Posterior cingulate gyrus (tissue), 11 donors: ENCODE measurements around the gene CAMTA1.
A peak's percentile ranks its signal among the peaks of the same experiment; 100 is the strongest.

Source experiments
- DNase-seq, 10 donors: peaks; one replicate each; pipeline versions ENCODE4 v3.0.0 to v3.0.0-alpha.2; 2020 to 2021; ENCODE audit warnings: mixed read lengths in 3 of 10
- intact Hi-C: fragments of 100-400 bp; cut with DNase I; formaldehyde crosslinking; loops from one replicate; pipeline ENCODE4 v1.15.1; 2023

CAMTA1 gene

DNA sequence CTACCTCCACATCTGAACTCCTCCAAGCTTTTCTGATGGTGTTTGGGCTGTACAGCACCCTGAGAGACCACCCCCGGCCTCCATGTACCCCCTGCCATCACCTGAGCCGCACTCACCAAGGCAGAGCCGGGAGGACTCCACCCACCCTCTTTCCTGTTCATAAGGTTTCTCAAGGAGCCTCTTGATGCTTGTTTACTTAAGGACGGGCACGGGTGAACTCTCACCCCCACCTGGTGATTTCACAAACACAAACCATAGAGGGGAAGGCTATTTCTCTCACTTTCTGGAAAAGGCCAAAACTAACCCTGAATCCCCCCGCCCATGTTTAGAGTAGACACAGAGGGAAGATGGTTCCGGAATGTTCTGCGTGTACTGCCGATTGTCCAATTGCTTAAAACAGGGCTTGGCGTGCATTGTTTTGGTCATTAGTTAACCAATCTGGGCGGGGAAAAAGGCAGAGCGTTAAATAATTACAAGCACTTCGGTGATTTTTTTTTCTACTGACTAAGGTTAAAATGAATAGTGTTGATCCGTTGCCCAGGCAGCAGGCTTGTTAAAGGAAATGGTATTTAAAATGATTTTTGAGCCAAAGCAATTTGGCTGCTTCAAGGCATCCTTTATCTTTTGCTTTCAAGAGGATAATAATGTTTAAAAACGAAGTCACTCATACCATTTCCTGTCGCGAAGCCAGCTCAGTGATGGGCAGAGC is 706.0 kb downstream of the CAMTA1 start:
- DNase-seq = peak in 2 of 10 donors; percentile 24 to 48
- intact Hi-C loops = no loop called here

DNA sequence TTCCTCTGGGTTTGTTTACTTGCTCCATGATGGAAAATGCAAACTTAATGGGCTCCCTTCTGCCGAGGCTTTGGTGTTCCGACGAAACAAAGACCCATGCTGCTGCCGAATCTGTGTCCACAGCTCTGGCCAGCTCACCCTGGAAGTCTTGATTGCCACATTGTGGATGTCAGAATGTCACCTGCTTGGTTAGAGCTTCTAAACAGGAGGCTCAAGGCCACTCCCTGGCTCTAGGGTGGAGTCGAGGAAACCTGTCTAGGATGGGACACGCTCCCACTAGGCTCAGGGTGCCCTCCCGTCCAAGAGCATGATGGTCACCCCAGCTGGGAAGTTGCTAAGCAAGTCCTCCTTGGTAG is 706.5 kb downstream of the CAMTA1 start:
- DNase-seq = peak in 1 of 10 donors; percentile 42
- intact Hi-C loops = no loop called here

DNA sequence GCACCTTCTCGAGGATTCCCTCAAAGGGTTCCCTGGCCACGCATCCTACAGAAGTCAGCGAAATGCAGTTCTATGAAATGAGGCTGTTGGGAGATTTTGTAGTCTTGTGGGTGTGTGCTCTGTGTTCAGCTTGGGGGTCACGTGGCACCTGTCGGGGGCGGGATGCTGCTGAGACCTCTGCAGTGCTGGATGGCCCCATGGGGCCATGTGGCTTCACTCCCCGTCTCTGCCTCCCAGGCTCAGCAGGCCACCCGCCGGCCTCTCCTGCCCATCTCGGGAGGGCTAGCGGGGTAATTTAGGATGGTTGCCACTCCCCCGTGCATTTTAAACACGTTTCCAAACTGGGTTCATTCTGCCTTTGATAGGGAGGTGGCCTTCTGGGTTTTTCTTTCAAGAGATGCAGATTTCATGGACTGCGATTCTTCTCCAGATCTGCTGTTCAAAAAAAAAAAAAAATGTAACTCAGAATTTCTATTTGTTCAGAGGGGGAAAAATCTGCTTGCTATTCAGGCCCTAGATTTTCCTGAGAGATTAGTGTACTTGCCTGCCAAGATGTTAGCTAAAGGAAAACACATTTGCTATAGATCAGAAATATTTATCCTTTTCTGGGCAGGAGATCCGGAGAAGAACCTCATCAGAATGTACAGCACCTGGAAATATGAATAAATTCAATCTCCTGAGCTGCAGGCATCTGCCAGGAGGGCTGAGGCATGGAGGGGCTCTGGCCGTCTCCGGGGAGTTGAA is 708.6 kb downstream of the CAMTA1 start:
- intact Hi-C loops = no loop called here
- peak in 1 of 10 donors; percentile 69 for DNase-seq

DNA sequence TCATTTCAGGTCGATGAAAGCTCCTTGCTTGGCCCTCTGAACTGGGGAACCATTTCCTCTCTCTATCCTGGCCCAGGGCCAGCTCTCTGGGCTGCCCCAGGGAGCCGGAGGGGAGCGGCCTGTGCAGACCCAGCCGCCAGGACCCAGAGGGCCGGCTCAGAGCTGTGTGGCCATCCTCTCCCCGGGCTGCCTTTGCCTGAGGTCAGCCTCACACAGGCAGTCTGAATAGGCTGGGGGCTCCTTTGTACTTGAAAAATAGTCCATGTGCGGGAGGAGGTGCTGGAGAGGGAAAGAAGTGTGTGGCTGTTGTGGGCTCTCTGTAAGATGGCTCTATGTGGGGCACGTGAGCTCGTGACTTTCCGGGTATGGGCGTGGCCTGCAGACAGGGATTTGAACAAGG is 710.7 kb downstream of the CAMTA1 start:
- DNase-seq = peak in 2 of 10 donors; percentile 31 to 39
- intact Hi-C loops = no loop called here

DNA sequence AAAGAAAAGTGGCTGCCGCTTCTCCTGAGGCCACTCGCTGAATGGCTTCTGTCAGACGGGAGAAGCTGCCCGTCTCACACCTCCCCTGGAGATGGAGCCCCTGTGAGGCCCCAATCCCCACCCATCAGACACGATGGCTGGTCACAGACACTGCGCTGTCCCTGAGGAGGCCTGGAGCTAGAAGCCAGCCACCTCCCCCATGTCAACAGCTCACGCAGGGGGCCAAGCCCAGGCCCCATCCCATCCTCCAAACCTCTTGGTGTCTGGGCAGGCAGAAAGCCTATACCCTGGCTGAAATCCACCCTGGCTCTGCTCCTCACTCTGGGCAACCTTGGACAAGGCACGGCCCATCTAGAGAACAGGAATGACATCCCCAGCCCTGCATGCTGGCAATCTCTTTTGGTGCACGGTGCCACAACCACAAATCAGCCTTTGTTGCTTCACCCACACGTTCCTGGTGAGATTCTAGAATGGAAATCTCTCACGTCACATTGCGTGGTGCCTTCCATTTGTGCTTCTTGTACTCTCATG is 711.9 kb downstream of the CAMTA1 start:
- intact Hi-C loops = no loop called here
- DNase-seq = peak in 2 of 10 donors; percentile 15 to 25

DNA sequence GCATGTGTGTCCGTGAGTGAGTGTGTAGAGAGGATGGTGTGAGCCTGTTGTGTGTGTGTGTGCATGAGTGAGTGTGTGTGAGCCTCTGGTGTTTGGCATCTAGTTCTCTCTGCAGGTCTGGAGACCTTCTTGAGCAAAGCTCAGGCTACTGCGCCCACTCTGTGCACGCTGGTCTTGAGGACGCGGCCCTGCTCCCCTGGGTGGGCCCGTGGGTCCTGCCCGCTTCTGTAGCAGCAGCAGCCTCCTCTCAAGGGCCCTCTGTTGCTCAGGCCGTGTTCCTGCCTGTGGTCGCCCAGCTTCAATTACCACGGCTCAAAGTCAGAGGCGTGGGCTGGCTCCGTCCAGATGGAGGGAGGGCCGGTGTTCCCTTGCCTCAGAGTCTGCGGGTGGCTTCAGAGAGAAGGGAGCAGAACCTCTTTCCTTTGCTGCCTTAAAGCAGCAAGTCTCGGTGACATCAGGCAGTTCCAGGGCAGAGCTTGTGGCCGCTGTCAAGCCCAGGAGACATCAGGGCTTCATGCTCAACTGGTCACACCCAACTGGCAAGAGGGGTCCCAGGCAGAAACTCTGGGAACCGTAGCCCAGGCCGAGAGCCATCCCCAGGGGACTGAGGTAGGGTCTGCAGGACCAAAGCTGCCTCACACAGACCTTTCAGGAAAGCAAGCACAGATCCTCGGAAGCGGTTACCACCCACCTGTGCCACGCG is 715.3 kb downstream of the CAMTA1 start:
- DNase-seq = peak in 2 of 10 donors; percentile 29 to 66
- intact Hi-C loops = no loop called here

DNA sequence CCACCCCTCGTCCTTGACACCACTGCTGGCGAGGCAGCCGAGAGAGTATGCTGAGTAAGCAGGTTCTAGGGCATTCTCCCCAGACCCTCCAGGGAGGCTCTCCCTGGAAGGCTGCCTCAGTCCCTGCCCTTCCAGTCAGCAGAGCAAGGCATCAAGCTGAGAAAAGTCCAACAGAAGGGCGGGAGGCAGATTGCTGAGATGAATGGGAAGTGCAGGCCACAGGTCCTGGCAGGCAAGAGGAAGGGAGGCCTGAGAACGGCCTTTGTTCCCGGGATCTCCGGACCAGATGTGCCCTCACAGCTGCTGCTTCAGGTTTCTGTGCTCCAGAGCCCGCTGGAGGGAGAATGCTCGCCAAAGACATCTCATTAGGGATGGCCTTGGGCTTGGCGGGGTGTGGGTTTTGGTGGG is 715.8 kb downstream of the CAMTA1 start:
- intact Hi-C loops = no loop called here
- peak in 5 of 10 donors; percentile 11 to 87 (median 44) for DNase-seq

DNA sequence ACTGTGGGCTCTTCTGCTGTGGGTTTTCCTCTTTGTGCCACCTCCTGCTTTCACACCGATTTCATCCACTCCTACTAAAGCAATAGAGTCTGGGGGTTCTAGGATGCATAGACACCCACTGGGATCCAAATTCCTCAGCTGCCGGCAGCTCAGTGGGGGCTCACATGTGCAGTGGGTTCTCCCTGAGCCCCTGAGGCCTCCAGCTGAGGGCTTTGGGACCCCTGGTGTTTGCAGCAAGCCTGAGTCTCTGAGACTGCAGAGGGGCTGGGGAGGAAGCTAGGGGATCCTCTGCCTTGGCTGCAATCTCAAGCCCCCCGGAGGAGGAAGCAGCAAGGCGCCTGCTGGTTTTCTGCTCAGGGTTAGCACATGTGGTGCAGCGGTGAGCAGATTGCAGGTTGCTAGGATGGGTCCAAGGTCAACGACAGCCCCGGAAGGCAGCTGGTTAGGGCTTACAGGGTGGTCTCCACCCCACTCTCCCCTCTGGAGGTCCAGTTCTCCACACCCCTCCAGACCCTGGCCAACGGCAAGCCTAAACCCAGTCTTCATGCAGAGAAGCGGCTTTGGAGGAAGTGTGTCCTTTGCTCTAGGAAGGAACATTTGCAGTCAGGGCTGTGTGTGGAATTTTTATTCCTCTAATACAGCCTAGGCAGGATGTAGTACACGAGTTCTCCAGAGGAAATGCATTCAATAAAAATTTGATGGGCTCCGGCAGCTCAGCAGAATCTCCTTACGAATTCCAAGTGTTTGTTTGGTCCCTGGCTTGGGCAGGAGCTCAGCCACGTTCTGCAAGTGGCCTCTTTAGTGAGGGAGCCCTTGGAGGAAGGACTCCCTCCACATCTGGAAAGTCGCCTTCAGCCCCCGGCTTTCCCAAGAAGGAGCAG is 716.7 kb downstream of the CAMTA1 start:
- peak in 3 of 10 donors; percentile 32 to 71 (median 59) for DNase-seq
- intact Hi-C loops = no loop called here

DNA sequence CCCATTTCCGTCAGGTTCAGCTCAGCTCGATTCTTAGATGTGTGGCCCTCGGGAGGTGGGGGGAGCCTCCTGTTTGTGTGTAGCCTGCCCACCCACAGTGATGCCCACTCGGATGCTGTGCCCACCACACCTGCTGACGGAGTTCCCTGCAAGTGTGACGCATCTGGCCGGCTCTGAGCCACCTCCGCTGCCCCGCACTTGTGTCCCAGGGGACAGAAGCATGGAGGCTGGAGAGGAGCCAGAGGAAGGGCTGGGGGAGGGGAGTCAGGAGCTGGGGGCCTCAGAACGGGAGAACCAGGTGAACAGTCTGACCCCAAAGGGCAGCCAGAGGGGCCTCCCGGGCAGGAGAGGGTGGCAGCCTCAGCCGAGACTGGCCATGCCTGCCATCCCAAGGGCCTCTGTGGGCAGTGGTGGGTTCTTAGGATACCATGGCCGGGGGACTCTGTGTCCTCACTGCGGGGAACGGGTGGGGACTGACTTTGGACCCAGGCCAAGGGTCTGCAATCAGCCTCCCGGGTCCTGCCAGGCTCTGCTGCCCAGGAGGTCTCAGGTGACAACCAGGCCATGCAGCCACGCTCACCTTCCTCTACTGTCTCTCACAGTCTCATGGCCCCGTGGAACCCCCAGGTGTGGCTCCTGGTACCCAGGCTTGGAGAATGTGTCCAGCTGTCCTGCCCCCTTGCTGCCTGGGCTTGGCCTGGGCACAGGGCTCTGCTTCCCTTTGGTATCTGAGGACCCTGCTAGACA is 718.6 kb downstream of the CAMTA1 start:
- DNase-seq = peak in 1 of 10 donors; percentile 76
- intact Hi-C loops = no loop called here

DNA sequence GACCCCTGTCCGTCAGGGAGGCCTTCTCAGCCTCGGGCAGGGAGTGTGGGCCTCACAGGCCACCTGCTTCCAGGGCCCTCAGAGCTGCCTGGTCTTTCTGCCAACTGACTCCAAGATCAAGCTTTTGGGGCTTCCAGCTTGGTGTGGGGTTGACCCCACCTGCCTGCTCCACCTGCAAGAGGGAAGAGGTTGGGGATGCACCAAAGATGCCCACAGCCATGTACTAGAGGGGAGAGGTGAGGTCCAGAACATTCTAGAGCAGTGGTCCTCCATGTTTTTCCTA is 719.1 kb downstream of the CAMTA1 start:
- DNase-seq = peak in 1 of 10 donors; percentile 62
- intact Hi-C loops = no loop called here

DNA sequence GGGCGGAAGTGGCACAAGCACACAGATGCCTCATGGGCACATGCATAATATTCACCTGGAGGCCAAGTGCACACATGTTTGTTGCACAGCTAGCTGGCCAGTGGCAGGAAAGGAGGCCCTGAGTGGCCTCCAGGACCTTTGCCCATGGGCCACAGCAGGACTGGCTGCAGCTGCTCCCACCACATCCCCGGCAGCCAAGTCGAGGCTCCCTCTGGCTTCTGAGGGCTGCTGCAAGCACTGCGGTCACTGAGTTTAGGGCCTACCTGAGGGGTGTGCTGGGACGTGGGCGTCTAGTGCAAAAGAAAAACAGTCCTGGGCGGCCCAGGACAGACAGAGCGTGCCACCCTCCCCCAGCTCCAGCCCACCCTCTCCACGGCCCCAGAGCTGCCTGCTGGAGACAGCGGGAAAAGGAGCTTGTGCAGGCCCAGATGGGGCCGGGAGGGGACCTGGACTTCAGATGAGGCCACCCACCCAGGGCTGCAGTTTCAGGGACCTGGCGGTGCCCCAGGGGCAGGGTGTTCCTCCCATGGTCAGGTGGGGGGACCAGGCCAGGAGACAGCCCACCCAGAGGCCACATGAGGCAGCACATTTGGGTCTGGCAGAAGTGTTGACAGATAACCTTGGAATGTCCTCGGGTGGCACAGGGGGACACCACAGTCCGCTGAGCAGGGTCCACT is 720.0 kb downstream of the CAMTA1 start:
- peak in 2 of 10 donors; percentile 65 to 70 for DNase-seq
- intact Hi-C loops = no loop called here

DNA sequence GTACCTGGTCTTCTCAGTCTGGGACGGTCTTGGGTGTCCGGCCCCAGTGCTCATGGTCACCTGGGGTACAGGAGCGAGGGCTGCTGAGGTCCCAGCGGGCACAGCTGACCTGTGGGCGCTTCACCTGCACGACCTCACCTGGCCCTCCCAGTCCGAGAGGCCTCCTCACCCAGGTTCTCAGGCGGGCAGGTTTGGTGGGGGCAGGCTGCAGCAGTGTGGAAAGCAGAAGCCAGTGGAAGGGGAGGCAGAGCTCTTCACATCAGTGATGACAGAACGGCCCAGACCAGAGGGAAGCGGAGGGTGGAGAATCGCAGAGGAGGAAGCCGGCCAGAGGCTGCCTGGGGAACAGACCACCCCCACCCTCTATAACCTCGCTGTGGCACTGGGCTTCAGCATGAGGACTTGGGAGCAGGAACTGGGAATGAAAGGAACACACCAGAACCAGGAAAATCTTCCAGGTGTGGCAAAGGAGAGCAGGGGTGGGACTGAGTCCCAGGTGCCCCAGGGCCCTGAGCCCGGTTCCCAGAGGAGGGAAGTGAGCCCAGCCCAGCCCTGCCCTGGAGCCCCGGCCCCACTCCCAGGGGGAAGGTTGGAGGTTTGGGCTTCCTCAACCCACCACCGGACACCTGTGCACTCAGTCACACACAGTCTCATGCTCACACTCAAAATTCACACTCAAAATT is 720.7 kb downstream of the CAMTA1 start:
- DNase-seq = peak in 1 of 10 donors; percentile 68
- intact Hi-C loops = no loop called here

DNA sequence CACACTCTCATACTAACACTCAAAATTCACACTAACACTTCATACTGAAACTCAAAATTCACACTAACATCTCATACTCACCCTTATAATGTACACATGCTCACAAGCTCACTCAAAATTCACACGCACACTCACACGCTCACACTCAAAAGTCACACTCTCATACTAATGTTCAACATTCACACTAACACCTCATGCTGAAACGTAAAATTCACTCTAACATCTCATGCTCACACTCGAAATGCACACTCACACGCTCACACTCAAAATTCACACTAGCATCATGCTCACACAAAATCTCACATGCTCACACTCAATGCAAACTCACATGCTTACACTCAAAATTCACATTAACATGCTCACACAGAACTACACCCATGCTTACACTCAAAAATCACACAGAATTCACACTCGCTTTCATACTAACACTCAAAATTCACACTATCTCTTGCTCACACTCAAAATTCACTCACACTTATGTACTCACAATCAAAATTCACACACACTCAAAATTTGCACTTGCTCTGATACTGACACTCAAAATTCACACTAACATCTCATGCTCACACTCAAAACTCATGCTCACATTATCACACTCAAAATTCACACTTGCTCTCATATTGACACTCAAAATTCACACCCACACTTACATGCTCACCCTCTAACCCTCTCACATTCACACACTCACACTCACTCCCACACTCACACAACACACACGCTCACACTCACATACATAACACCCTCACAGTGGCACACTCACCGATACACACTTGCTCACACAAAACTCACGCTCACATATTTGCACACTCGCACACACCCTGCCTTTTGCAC is 721.4 kb downstream of the CAMTA1 start:
- intact Hi-C loops = no loop called here
- DNase-seq = peak in 1 of 10 donors; percentile 9

DNA sequence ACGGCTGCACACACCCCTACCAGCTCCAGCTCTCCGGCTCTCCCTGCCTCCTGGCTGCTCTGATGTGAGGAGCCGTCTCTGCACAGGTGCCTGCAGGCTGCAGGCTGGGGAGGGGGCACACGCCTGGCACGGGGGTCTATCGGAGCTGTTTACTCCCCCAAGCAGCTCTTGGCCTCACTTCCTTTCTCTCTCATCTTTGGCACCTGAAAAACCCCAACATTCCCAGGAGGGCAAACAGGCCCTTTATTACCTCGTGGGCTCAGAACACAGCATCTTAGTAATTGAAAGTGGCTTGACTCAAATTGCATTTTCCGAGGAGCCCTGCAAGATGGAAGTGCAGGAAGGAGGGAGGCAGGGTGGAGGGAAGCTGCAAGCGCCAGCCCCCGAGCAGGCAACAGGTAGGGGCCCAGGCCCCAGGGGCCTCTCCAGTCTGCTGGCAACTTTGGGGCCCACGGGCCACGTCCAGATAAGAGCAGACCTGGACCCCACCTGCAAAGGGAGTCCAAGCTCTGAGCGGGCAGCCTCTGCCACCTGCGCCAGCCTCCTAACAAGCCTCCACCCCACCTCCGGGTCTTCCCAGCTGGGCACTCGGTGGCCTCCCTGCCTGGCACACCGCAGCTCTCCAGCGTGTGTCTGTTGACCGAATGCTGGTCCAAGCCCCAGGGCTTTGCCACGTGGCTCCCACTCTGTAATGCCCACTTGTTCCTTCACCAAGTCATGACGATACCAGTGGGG is 722.2 kb downstream of the CAMTA1 start:
- intact Hi-C loops = no loop called here
- peak in 2 of 10 donors; percentile 71 to 79 for DNase-seq

DNA sequence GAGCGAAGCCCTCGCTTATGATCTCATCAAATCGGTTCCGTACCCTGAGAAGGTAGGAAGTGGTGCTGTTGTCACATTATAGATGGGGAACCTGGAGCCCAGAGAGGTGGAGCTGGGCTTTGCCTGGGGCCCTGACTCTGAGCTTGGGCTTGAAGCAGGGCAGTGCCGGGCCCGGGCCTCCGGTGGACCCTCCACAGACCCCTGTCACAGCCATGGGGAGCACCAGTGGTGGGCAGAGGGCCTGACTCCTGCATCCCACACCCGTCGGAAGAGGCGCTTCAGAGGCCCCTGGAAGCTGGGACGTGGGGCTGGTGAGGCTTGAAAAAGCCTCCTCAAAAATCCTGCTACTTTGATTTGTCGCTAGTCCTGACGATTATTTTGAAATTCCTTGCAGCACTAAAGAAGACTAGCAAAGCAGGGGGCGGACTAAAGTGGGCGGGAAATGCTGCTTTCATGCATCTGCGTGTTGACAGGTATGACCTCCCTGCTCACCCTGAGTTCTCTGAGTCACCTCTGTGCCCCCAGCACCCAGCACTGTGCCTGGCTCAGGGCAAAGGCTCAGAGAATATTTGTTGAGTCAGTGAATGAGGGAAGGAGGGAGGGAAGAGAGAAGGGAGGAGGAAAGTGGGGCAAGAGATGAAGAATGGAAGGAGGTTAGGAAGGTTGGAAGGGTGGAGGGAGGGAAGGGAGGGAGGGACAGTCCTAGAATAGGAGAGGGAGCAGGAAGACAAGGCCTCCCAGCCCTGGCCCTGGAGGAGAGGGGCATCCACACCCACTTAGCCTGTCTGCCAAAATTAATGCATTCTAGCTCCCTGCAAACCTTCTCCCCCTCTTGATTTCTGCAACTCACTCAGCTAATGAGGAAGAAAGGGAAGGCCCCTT is 723.0 kb downstream of the CAMTA1 start:
- intact Hi-C loops = no loop called here
- peak in 1 of 10 donors; percentile 65 for DNase-seq
